Measurements from ENCODE around the gene CLECL1.
A peak's percentile ranks its signal among the peaks of the same experiment; 100 is the strongest.
"Not testable (repeated sequence)": the region's sequence is repeated elsewhere in the genome, so short reads cannot be mapped to it uniquely, and the experiment has no call there.

The CLECL1 gene

DNA sequence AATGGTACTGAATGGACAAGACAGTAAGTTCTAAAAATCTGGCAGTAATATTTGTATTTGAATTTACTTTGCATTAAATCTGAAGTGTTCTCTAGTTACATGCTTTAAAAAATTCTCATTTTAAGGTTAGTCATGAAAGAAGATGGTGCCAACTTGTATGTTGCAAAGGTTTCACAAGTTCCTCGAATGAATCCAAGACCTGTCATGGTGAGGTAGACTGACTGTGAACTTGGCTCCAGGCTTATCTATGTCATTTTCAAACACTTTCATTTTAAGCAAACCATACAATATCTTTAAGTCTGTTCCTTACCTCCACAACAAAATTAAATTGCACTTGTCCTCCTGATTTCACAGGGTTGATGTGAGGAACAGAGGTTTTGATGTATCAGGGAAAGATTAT, 40.0 kb downstream of the CLECL1 start:
- no peak for DNase-seq

DNA sequence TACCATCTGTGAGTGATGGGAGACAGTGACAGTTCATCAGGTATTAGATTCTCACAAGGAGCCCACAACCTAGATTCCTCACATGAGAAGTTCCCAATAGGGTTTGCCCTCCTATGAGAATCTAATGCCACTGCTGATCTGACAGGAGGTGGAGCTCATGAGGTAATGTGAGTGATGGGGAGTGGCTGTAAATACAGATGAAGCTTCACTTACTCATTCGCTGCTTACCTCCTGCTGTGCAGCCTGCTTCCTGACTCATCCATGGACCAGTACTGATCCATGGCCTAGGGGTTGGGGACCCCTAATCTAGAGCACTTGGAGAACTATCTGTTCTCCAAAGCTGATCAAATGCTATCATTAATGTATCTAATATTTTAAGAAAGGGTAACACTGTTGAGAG, 45.7 kb downstream of the CLECL1 start:
- DNase-seq: no peak

DNA sequence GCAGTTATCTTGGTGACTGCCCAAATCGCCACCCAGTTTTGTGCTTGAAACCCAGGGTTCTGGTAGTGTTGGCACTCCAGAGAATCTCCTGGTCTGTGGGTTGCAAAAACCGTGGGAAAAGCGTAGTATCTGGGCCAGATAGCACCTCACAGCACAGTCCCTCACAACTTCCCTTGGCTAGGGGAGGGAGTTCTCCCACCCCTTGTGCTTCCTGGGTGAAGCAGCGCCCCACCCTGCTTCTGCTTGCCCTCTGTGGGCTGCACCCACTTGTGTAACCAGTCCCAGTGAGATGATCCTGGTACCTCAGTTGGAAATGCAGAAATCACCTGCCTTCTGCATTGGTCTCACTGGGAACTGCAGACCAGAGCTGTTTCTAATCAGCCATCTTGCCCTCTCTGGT, 47.0 kb downstream of the CLECL1 start:
- no peak for DNase-seq

DNA sequence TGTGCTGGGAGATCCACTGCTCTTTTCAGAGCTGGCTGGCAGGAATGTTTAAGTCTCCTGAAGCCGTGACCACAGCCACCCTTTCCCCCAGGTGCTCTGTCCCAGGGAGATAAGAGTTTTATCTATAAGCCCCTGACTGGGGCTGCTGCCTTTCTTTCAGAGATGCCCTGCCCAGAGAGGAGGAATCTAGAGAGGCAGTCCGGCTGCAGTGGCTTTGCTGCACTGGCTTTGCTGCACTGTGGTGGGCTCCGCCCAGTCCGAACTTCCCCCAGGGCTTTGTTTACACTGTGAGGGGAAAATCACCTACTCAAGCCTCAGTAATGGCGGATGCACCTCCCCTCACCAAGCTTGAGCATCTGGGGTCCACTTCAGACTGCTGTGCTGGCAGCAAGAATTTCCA, 47.5 kb downstream of the CLECL1 start:
- not testable (repeated sequence) for DNase-seq

GRCh38 chr12:9682949-9683348, 49.9 kb downstream of the CLECL1 start:
- not testable (repeated sequence) for DNase-seq

GRCh38 chr12:9682508-9682907, 50.4 kb downstream of the CLECL1 start:
- DNase-seq: not testable (repeated sequence)

GRCh38 chr12:9674226-9674590, 58.7 kb downstream of the CLECL1 start:
- DNase-seq: peak; percentile 39

DNA sequence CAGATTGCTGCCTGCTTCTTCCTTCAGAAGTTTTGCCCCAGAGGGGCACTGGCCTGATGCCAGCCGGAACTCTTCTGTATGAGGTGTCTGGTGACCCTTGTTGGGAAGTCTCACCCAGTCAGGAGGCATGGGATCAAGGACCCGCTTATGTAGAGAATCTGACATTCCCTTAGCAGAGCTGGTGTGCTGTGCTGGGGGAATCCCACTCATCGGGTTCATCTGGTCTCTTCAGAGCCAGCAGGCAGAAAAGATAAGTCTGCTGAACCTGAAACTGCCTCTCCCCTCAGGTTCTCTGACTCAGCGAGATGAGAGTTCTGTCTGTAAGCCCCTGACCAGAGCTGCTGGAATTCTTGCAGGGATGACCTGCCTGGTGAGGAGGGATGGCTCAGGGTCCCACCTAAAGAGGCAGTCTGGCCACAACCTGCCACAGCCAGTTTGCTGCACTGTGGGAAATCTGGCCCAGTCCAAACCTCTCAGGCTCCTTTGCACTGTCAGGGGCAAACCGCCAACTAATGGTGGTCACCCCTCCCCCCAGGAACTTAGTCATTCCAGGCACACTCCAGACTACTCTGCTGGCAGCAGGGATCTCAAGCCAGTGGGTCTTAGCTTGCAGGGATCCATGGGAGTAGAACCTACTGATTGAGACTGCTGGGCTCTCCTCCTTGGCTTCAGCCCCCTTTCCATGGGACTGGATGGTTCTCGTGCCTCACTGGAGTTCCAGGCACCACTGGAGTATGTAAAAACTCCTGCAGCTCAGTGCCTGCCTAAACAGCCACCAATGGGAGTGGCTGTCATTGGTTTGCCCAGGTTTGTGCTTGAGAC, 59.3 kb downstream of the CLECL1 start:
- peak; percentile 75 for DNase-seq

Measured in stimulated activated CD4-positive, alpha-beta T cell treated with anti-CD3 and anti-CD28 coated beads, Interleukin-1b, Interleukin-23, amount 100 ng/mL, for 48 hours (primary cell).